Breast epithelium (tissue), 4 donors: Measurements from ENCODE around the gene ZSWIM2. TPM values are rescaled to one million over a fixed set of nuclear protein-coding genes. Genes with fewer than 3 reads are reported as not detected.

ENCODE experiments used
- DNase-seq, 2 donors: peaks; one replicate each; pipeline ENCODE4 v3.0.0-alpha.2; 2019; ENCODE audit warnings: low spot score in 2 of 2
- H3K27ac ChIP-seq, 2 donors: fragments of 200-600 bp; sonication (generic) in 1 of 2; one replicate each; pipeline ENCODE4 v1.5.1; 2016 to 2019; ENCODE audit warnings: mild to moderate bottlenecking in 1 of 2
- H3K27me3 ChIP-seq, 2 donors: fragments of 200-600 bp; sonication (generic) in 1 of 2; one replicate each; pipeline versions ENCODE4 v1.5.1 to v1.6.0; 2017 to 2019; ENCODE audit warnings: control low read depth in 1 of 2, mild to moderate bottlenecking in 1 of 2
- H3K36me3 ChIP-seq: fragments of 200-600 bp; one replicate; pipeline ENCODE4 v1.5.1; 2019
- H3K4me1 ChIP-seq, 2 donors: fragments of 200-600 bp; sonication (generic); one replicate each; pipeline ENCODE4 v1.5.1; 2016 to 2019; ENCODE audit warnings: control low read depth in 1 of 2
- H3K4me3 ChIP-seq, 3 donors: fragments of 200-600 bp; sonication (generic); 1 replicate in 2 of 3; 2 replicates in 1 of 3; pipeline ENCODE4 v1.5.1; 2016 to 2019; ENCODE audit warnings: mild to moderate bottlenecking in 3 of 3, moderate library complexity in 2 of 3
- H3K9me3 ChIP-seq, 2 donors: fragments of 200-600 bp; sonication (generic) in 1 of 2; one replicate each; pipeline ENCODE4 v1.5.1; 2016 to 2019; ENCODE audit warnings: control low read depth in 1 of 2
- CTCF ChIP-seq, 3 donors: fragments of 450-650 bp; IDR thresholded peaks; one replicate each; pipeline ENCODE4 v1.5.1; 2016 to 2017; ENCODE audit warnings: antibody characterized with exemption in 3 of 3, mild to moderate bottlenecking in 3 of 3, moderate library complexity in 3 of 3
- POLR2A ChIP-seq: fragments of 450-650 bp; IDR thresholded peaks from one replicate; pipeline ENCODE4 v1.6.1; 2016; ENCODE audit warnings: antibody characterized with exemption, mild to moderate bottlenecking, moderate library complexity
- POLR2AphosphoS5 ChIP-seq, 3 donors: sonication (generic); formaldehyde crosslinking; IDR thresholded peaks; one replicate each; pipeline ENCODE4 v1.6.1; 2017; ENCODE audit warnings: antibody characterized with exemption in 3 of 3
- intact Hi-C: fragments of 100-400 bp; cut with DNase I; formaldehyde crosslinking; loops from one replicate; pipeline ENCODE4 v1.15.1; 2023; ENCODE audit warnings: low total_unique reads
- total RNA-seq, 3 donors: library from RNA; depleted of rRNA; stranded (reverse); fragments of >200 nt; gene quantifications; one replicate each; pipeline ENCODE4 v1.1.0, GENCODE V29; 2016

Gene ZSWIM2
- total RNA-seq, 3 donors from 2014 or later: 0.32 TPM; not detected in 2

GRCh38 chr2:186862869-186863709 lies 14.1 kb upstream of the ZSWIM2 start:
- Histone ChIP-seq H3K9me3 (no peaks in the 10 kb centered on the region), H3K27me3 (no peaks in the 10 kb centered on the region), H3K4me1 (no peaks in the 10 kb centered on the region), H3K27ac (no peak overlapping the region), H3K4me3 (no peak overlapping the region), H3K36me3 (no peaks in the 10 kb centered on the region)
- no peak for DNase-seq
- intact Hi-C loops: no loop called here
- no peak for TF ChIP-seq POLR2A
- peak in 2 of 3 donors; percentile 53 to 70 for TF ChIP-seq CTCF (IDR thresholded peaks at IDR 0.05)

- Histone ChIP-seq H3K4me1 (no peaks in the 10 kb centered on the region), H3K27me3 (no peaks in the 10 kb centered on the region), H3K9me3 (no peaks in the 10 kb centered on the region), H3K4me3 (no peak overlapping the region), H3K27ac (no peak overlapping the region), H3K36me3 (no peaks in the 10 kb centered on the region)
- no peak for DNase-seq
- TF ChIP-seq CTCF (IDR thresholded peaks at IDR 0.05) (no peak), POLR2A (no peak), POLR2AphosphoS5 (IDR thresholded peaks at IDR 0.05) (no peak)
- intact Hi-C loops: no loop called here
Observed at GRCh38 chr2:186855216-186855615, 6.2 kb upstream of the ZSWIM2 start.

DNA sequence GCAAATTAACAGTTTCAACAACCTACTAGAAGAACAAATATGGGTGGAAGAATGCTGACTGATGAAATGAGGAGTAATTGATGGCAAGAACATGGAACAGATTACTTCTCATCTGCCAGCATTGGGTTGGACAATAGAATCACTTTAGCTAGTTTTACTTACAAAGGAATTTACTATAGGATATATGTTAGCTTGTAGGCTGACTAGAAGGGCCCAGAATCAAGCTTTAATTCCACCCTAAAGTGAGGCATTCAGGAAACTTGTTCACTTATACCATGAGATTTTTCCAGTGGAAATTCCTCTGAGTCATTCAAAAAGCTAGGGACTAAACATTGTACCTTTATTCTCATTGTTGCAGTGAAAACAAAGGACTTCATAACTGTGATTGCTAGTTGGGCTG lies 5.0 kb upstream of the ZSWIM2 start:
- H3K27me3 ChIP-seq: no peaks in the 10 kb centered on the region
- H3K4me3 ChIP-seq: no peak overlapping the region
- no peaks in the 10 kb centered on the region for H3K4me1 ChIP-seq
- TF ChIP-seq CTCF (IDR thresholded peaks at IDR 0.05): no peak
- no peaks in the 10 kb centered on the region for H3K36me3 ChIP-seq
- no peak overlapping the region for H3K27ac ChIP-seq
- intact Hi-C loops: no loop called here
- no peaks in the 10 kb centered on the region for H3K9me3 ChIP-seq
- no peak for DNase-seq

GRCh38 chr2:186852508-186852907 lies 3.5 kb upstream of the ZSWIM2 start:
- Histone ChIP-seq H3K4me3 (no peak overlapping the region), H3K9me3 (no peaks in the 10 kb centered on the region), H3K36me3 (no peaks in the 10 kb centered on the region), H3K4me1 (no peaks in the 10 kb centered on the region), H3K27me3 (no peaks in the 10 kb centered on the region), H3K27ac (no peak overlapping the region)
- DNase-seq: no peak
- intact Hi-C loops: no loop called here
- TF ChIP-seq POLR2AphosphoS5 (IDR thresholded peaks at IDR 0.05) (no peak), CTCF (IDR thresholded peaks at IDR 0.05) (no peak), POLR2A (no peak)

GRCh38 chr2:186842373-186842772 lies 6.6 kb downstream of the ZSWIM2 start:
- DNase-seq: no peak
- TF ChIP-seq POLR2AphosphoS5 (IDR thresholded peaks at IDR 0.05): no peak
- no peak for TF ChIP-seq POLR2A
- TF ChIP-seq CTCF (IDR thresholded peaks at IDR 0.05): no peak
- intact Hi-C loops: no loop called here

More at GRCh38 chr2:186842373-186842772, 6.6 kb downstream of the ZSWIM2 start:
- Histone ChIP-seq H3K4me1 (no peaks in the 10 kb centered on the region), H3K27me3 (no peaks in the 10 kb centered on the region), H3K9me3 (no peaks in the 10 kb centered on the region), H3K27ac (no peak overlapping the region), H3K4me3 (no peak overlapping the region), H3K36me3 (no peaks in the 10 kb centered on the region)
